SJSA1 (cell line): ENCODE data around the gene GSK3B. TPM values are rescaled to one million over a fixed set of nuclear protein-coding genes. Genes with fewer than 3 reads are reported as not detected.
A peak's percentile ranks its signal among the peaks of the same experiment; 100 is the strongest.

ENCODE experiments used
- DNase-seq, 2 experiments: peaks; one replicate each; pipeline ENCODE4 v3.0.0-alpha.2; 2015 to 2020; ENCODE audit warnings: low spot score in 2 of 2, low read depth in 1 of 2
- H3K27ac ChIP-seq: fragments of 250-450 bp; sonication (Bioruptor Pico); 2 replicates; pipeline ENCODE4 v1.5.1; 2020; ENCODE audit warnings: mild to moderate bottlenecking, moderate library complexity
- H3K27me3 ChIP-seq: fragments of 250-450 bp; sonication (Bioruptor Pico); replicated peaks from 2 replicates; pipeline ENCODE4 v1.5.1; 2020; ENCODE audit warnings: mild to moderate bottlenecking, moderate library complexity
- H3K36me3 ChIP-seq: fragments of 250-450 bp; sonication (Bioruptor Pico); 2 replicates; pipeline ENCODE4 v1.5.1; 2020; ENCODE audit warnings: mild to moderate bottlenecking
- H3K4me1 ChIP-seq: fragments of 250-450 bp; sonication (Bioruptor Pico); replicated peaks from 2 replicates; pipeline ENCODE4 v1.6.1; 2021; ENCODE audit warnings: mild to moderate bottlenecking
- H3K4me3 ChIP-seq: fragments of 250-450 bp; sonication (Bioruptor Pico); 2 replicates; pipeline ENCODE4 v1.5.1; 2020; ENCODE audit warnings: mild to moderate bottlenecking
- H3K9me3 ChIP-seq: fragments of 250-450 bp; sonication (Bioruptor Pico); replicated peaks from 2 replicates; pipeline ENCODE4 v1.5.1; 2020; ENCODE audit warnings: mild to moderate bottlenecking
- total RNA-seq: library from RNA; depleted of rRNA; stranded (reverse); fragments of >200 nt; shearing (Covaris generic); gene quantifications from 2 replicates; pipeline ENCODE4 v1.2.3, GENCODE V29; 2014

GSK3B gene
- total RNA-seq, 1 experiment from 2014 or later, result 45.5 TPM

GRCh38 chr3:119809249-119810017 lies 284.8 kb downstream of the GSK3B start:
- no peak for DNase-seq
- Histone ChIP-seq H3K36me3 (no peaks in the 10 kb centered on the region), H3K4me3 (no peak overlapping the region), H3K9me3 (no peaks in the 10 kb centered on the region), H3K27me3 (no peaks in the 10 kb centered on the region), H3K27ac (no peak overlapping the region), H3K4me1 (peaks cover 5% of the 10 kb centered on the region)

GRCh38 chr3:119808843-119809242 lies 285.4 kb downstream of the GSK3B start:
- Histone ChIP-seq H3K4me1 (peaks cover 5% of the 10 kb centered on the region), H3K27me3 (no peaks in the 10 kb centered on the region), H3K27ac (no peak overlapping the region), H3K4me3 (no peak overlapping the region), H3K36me3 (no peaks in the 10 kb centered on the region), H3K9me3 (no peaks in the 10 kb centered on the region)
- DNase-seq, result no peak

- Histone ChIP-seq H3K4me3 (no peak overlapping the region), H3K27me3 (no peaks in the 10 kb centered on the region), H3K9me3 (no peaks in the 10 kb centered on the region), H3K4me1 (peaks cover 5% of the 10 kb centered on the region), H3K36me3 (no peaks in the 10 kb centered on the region), H3K27ac (no peak overlapping the region)
- DNase-seq, result no peak
Measured at GRCh38 chr3:119808244-119808643, 286.0 kb downstream of the GSK3B start.

GRCh38 chr3:119800844-119801243 lies 293.4 kb downstream of the GSK3B start:
- H3K27ac ChIP-seq, result no peak overlapping the region
- no peaks in the 10 kb centered on the region for H3K36me3 ChIP-seq
- no peaks in the 10 kb centered on the region for H3K27me3 ChIP-seq
- DNase-seq, result no peak
- no peak overlapping the region for H3K4me3 ChIP-seq
- peaks cover 6% of the 10 kb centered on the region for H3K4me1 ChIP-seq
- H3K9me3 ChIP-seq, result no peaks in the 10 kb centered on the region

- Histone ChIP-seq H3K27me3 (no peaks in the 10 kb centered on the region), H3K27ac (no peak overlapping the region), H3K36me3 (no peaks in the 10 kb centered on the region), H3K9me3 (no peaks in the 10 kb centered on the region), H3K4me3 (no peak overlapping the region), H3K4me1 (peaks cover 19% of the 10 kb centered on the region)
- no peak for DNase-seq
Measured at GRCh38 chr3:119796785-119797184, 297.5 kb downstream of the GSK3B start.

GRCh38 chr3:119796368-119796767 lies 297.9 kb downstream of the GSK3B start:
- no peak overlapping the region for H3K4me3 ChIP-seq

GRCh38 chr3:119795849-119796248 lies 298.4 kb downstream of the GSK3B start:
- no peak overlapping the region for H3K4me3 ChIP-seq
- H3K27ac ChIP-seq, result no peak overlapping the region
- DNase-seq, result no peak
- no peaks in the 10 kb centered on the region for H3K9me3 ChIP-seq
- peaks cover 19% of the 10 kb centered on the region for H3K4me1 ChIP-seq
- no peaks in the 10 kb centered on the region for H3K36me3 ChIP-seq
- no peaks in the 10 kb centered on the region for H3K27me3 ChIP-seq

More at GRCh38 chr3:119796368-119796767, 297.9 kb downstream of the GSK3B start:
- no peak for DNase-seq
- peaks cover 19% of the 10 kb centered on the region for H3K4me1 ChIP-seq
- no peaks in the 10 kb centered on the region for H3K36me3 ChIP-seq
- no peaks in the 10 kb centered on the region for H3K27me3 ChIP-seq
- no peaks in the 10 kb centered on the region for H3K9me3 ChIP-seq
- H3K27ac ChIP-seq, result no peak overlapping the region

GRCh38 chr3:119794971-119795612 lies 299.2 kb downstream of the GSK3B start:
- peaks cover 19% of the 10 kb centered on the region for H3K4me1 ChIP-seq
- no peaks in the 10 kb centered on the region for H3K9me3 ChIP-seq
- H3K27ac ChIP-seq, result no peak overlapping the region
- peak; percentile 64 to 78 for DNase-seq
- no peaks in the 10 kb centered on the region for H3K36me3 ChIP-seq
- no peaks in the 10 kb centered on the region for H3K27me3 ChIP-seq
- H3K4me3 ChIP-seq, result no peak overlapping the region

GRCh38 chr3:119794401-119794800 lies 299.8 kb downstream of the GSK3B start:
- DNase-seq, result no peak

GRCh38 chr3:119792270-119792669 lies 302.0 kb downstream of the GSK3B start:
- Histone ChIP-seq H3K4me1 (peaks cover 19% of the 10 kb centered on the region), H3K9me3 (no peaks in the 10 kb centered on the region), H3K27me3 (no peaks in the 10 kb centered on the region), H3K36me3 (no peaks in the 10 kb centered on the region), H3K4me3 (no peak overlapping the region), H3K27ac (no peak overlapping the region)
- DNase-seq, result no peak

More at GRCh38 chr3:119794401-119794800, 299.8 kb downstream of the GSK3B start:
- H3K27ac ChIP-seq, result no peak overlapping the region
- peaks cover 19% of the 10 kb centered on the region for H3K4me1 ChIP-seq
- no peaks in the 10 kb centered on the region for H3K27me3 ChIP-seq
- no peaks in the 10 kb centered on the region for H3K9me3 ChIP-seq
- H3K4me3 ChIP-seq, result no peak overlapping the region
- H3K36me3 ChIP-seq, result no peaks in the 10 kb centered on the region

- no peak overlapping the region for H3K27ac ChIP-seq
- DNase-seq, result no peak
- H3K4me3 ChIP-seq, result no peak overlapping the region
- H3K27me3 ChIP-seq, result no peaks in the 10 kb centered on the region
- no peaks in the 10 kb centered on the region for H3K9me3 ChIP-seq
- H3K4me1 ChIP-seq, result peaks cover 8% of the 10 kb centered on the region
- H3K36me3 ChIP-seq, result no peaks in the 10 kb centered on the region
Measured at GRCh38 chr3:119790369-119790768, 303.9 kb downstream of the GSK3B start.

- no peaks in the 10 kb centered on the region for H3K9me3 ChIP-seq
- no peak overlapping the region for H3K27ac ChIP-seq
- H3K4me1 ChIP-seq, result no peaks in the 10 kb centered on the region
- no peaks in the 10 kb centered on the region for H3K36me3 ChIP-seq
- no peaks in the 10 kb centered on the region for H3K27me3 ChIP-seq
- no peak for DNase-seq
- H3K4me3 ChIP-seq, result no peak overlapping the region
Measured at GRCh38 chr3:119786409-119786808, 307.8 kb downstream of the GSK3B start.

- H3K9me3 ChIP-seq, result no peaks in the 10 kb centered on the region
- no peaks in the 10 kb centered on the region for H3K36me3 ChIP-seq
- no peak overlapping the region for H3K27ac ChIP-seq
- no peaks in the 10 kb centered on the region for H3K27me3 ChIP-seq
- no peak for DNase-seq
- H3K4me3 ChIP-seq, result no peak overlapping the region
- H3K4me1 ChIP-seq, result no peaks in the 10 kb centered on the region
Measured at GRCh38 chr3:119783883-119784282, 310.4 kb downstream of the GSK3B start.

- no peaks in the 10 kb centered on the region for H3K4me1 ChIP-seq
- H3K36me3 ChIP-seq, result no peaks in the 10 kb centered on the region
- no peak overlapping the region for H3K27ac ChIP-seq
- DNase-seq, result no peak
- H3K27me3 ChIP-seq, result no peaks in the 10 kb centered on the region
- no peaks in the 10 kb centered on the region for H3K9me3 ChIP-seq
- H3K4me3 ChIP-seq, result no peak overlapping the region
Measured at GRCh38 chr3:119783255-119783654, 311.0 kb downstream of the GSK3B start.
